OCI-LY3 (cell line): ENCODE data around the gene HMOX1.

Experiments used
- EZH2phosphoT487 ChIP-seq: fragments of 200-600 bp; shearing (Covaris generic); IDR thresholded peaks from 2 replicates; pipeline ENCODE4 v1.6.1; 2018; ENCODE audit warnings: antibody characterized with exemption, mixed run types, low read depth
- TF ChIP-seq, protein P1 (sequence below): fragments of 200-600, 300-600 bp; sonication (generic); IDR thresholded peaks from 2 replicates; pipeline ENCODE4 v1.5.1; 2014; ENCODE audit warnings: antibody characterized with exemption, low read length, low read depth

DNA sequence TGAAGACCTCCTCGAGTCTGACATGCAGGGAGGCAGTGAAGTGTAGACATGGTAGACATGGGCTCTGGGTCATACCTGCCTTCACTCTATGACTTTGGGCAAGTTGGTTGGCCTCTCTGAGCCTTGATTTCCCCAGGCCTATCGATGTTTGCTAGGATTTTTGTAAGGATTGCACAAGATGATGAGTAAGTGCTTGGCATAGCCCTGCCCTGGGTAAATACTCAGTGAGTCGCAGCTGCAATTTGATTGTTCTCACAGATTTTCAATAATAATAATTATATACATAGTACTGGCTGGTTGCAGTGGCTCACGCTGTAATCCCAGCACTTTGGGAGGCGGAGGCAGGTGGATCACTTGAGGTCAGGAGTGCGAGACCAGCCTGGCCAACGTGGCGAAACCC is 37.2 kb downstream of the HMOX1 start:
- TF ChIP-seq, protein P1, sequence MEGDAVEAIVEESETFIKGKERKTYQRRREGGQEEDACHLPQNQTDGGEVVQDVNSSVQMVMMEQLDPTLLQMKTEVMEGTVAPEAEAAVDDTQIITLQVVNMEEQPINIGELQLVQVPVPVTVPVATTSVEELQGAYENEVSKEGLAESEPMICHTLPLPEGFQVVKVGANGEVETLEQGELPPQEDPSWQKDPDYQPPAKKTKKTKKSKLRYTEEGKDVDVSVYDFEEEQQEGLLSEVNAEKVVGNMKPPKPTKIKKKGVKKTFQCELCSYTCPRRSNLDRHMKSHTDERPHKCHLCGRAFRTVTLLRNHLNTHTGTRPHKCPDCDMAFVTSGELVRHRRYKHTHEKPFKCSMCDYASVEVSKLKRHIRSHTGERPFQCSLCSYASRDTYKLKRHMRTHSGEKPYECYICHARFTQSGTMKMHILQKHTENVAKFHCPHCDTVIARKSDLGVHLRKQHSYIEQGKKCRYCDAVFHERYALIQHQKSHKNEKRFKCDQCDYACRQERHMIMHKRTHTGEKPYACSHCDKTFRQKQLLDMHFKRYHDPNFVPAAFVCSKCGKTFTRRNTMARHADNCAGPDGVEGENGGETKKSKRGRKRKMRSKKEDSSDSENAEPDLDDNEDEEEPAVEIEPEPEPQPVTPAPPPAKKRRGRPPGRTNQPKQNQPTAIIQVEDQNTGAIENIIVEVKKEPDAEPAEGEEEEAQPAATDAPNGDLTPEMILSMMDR, result no peak
- no peak for TF ChIP-seq EZH2phosphoT487
